Activated effector memory CD4-positive, alpha-beta T cell treated with Interleukin-2 at 50 U/mL for 16 hours (primary cell): ENCODE results near the gene NKX1-2.

Experiments used
- DNase-seq: peaks from one replicate; pipeline ENCODE4 v3.0.0-alpha.2; 2020

The NKX1-2 gene

GRCh38 chr10:124450012-124450782, at the start of gene NKX1-2:
TSS of gene NKX1-2 (minus strand) at chr10:124450035. CDS start at chr10:124449943, 92 bp downstream.
- no peak for DNase-seq

GRCh38 chr10:124498056-124498455, 48.2 kb upstream of the NKX1-2 start:
- DNase-seq = no peak

GRCh38 chr10:124497196-124497881, 47.5 kb upstream of the NKX1-2 start:
- no peak for DNase-seq

- no peak for DNase-seq
These were observed 46.8 kb upstream of the NKX1-2 start for GRCh38 chr10:124496620-124497019.

- no peak for DNase-seq
These were observed 46.3 kb upstream of the NKX1-2 start for GRCh38 chr10:124496150-124496549.

GRCh38 chr10:124495725-124496124, 45.9 kb upstream of the NKX1-2 start:
- DNase-seq = no peak

GRCh38 chr10:124495162-124495561, 45.3 kb upstream of the NKX1-2 start:
- no peak for DNase-seq

- no peak for DNase-seq
These were observed 44.4 kb upstream of the NKX1-2 start for GRCh38 chr10:124494046-124494807.

- no peak for DNase-seq
These were observed 43.5 kb upstream of the NKX1-2 start for GRCh38 chr10:124493214-124493882.

GRCh38 chr10:124492266-124492665, 42.4 kb upstream of the NKX1-2 start:
- no peak for DNase-seq

- no peak for DNase-seq
These were observed 41.3 kb upstream of the NKX1-2 start for GRCh38 chr10:124491105-124491504.

GRCh38 chr10:124486635-124487034, 36.8 kb upstream of the NKX1-2 start:
- DNase-seq = no peak

- no peak for DNase-seq
These were observed 34.8 kb upstream of the NKX1-2 start for GRCh38 chr10:124484661-124485060.

GRCh38 chr10:124484031-124484430, 34.2 kb upstream of the NKX1-2 start:
- no peak for DNase-seq

- no peak for DNase-seq
These were observed 33.0 kb upstream of the NKX1-2 start for GRCh38 chr10:124482876-124483275.

- no peak for DNase-seq
These were observed 32.5 kb upstream of the NKX1-2 start for GRCh38 chr10:124482236-124482800.

- DNase-seq = no peak
These were observed 31.9 kb upstream of the NKX1-2 start for GRCh38 chr10:124481717-124482116.

- DNase-seq = no peak
These were observed 31.0 kb upstream of the NKX1-2 start for GRCh38 chr10:124480860-124481259.

GRCh38 chr10:124478515-124478914, 28.7 kb upstream of the NKX1-2 start:
- DNase-seq = no peak

- DNase-seq = no peak
These were observed 28.0 kb upstream of the NKX1-2 start for GRCh38 chr10:124477614-124478363.

GRCh38 chr10:124476043-124476725, 26.3 kb upstream of the NKX1-2 start:
- no peak for DNase-seq
